ENCODE data around the gene TMC5. TPM values are rescaled to one million over a fixed set of nuclear protein-coding genes. Genes with fewer than 3 reads are reported as not detected.

Gene TMC5
- total RNA-seq, 6 experiments from 2014 or later = 0.06 TPM; not detected in 5

DNA sequence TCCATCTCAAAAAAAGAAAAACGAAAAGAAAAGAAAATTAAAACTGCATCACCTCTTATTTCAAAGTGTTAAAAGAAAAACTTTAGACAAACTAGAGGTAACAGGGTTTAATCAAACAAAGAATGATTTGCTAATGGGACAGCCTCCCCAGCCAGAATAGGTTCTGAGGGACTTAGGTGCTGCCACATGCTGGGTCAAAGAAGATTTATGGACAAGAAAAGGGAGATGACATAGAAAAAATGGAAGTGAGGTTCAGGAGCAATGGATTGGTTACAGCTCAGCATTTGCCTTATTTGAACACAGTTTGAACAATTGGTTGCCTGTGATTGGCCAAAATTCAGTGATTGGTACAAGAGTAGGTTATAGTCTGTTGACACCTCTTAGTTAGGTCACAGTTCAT, 21.1 kb downstream of the TMC5 start:
- Mint-ChIP-seq H3K4me1 (ENCODE audit: low read depth) (no peaks in the 10 kb centered on the region), H3K27ac (no peak overlapping the region), H3K36me3 (ENCODE audit: low read depth) (no peaks in the 10 kb centered on the region), H3K4me3 (no peak overlapping the region), H3K9me3 (peaks cover 4% of the 10 kb centered on the region; the same call in 1 of the 2 replicates), H3K27me3 (ENCODE audit: insufficient read depth) (peaks cover 8% of the 10 kb centered on the region; the same call in 1 of the 2 replicates)
- TF ChIP-seq, protein P1, sequence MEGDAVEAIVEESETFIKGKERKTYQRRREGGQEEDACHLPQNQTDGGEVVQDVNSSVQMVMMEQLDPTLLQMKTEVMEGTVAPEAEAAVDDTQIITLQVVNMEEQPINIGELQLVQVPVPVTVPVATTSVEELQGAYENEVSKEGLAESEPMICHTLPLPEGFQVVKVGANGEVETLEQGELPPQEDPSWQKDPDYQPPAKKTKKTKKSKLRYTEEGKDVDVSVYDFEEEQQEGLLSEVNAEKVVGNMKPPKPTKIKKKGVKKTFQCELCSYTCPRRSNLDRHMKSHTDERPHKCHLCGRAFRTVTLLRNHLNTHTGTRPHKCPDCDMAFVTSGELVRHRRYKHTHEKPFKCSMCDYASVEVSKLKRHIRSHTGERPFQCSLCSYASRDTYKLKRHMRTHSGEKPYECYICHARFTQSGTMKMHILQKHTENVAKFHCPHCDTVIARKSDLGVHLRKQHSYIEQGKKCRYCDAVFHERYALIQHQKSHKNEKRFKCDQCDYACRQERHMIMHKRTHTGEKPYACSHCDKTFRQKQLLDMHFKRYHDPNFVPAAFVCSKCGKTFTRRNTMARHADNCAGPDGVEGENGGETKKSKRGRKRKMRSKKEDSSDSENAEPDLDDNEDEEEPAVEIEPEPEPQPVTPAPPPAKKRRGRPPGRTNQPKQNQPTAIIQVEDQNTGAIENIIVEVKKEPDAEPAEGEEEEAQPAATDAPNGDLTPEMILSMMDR (IDR thresholded peaks at IDR 0.05) = no peak
- no peak for DNase-seq

DNA sequence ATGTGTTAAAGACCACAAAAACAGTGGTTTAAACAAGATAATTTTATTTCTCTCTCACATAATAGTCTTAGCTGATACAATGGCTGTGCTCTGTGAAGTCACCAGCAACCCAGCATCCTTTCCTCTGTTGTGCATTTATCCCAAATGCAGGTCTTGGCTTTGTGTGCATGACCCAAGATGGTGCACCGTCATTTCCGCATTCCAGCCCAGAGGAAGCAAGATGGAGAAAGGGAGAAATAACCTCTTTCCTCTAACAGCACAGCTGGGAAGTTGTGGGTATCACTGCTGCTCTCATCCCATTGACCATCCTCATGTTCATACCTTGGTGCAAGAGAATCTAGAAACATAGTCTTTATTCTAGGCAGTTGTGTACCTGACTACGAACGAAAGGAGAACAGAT, 21.8 kb downstream of the TMC5 start:
- H3K27me3 Mint-ChIP-seq (ENCODE audit: insufficient read depth) = peaks cover 10% of the 10 kb centered on the region; the same call in 1 of the 2 replicates
- H3K27ac Mint-ChIP-seq = no peak overlapping the region
- H3K4me1 Mint-ChIP-seq (ENCODE audit: low read depth) = no peaks in the 10 kb centered on the region
- TF ChIP-seq, protein P1 (IDR thresholded peaks at IDR 0.05) = no peak
- peaks cover 4% of the 10 kb centered on the region; the same call in 1 of the 2 replicates for H3K9me3 Mint-ChIP-seq
- DNase-seq = no peak
- H3K4me3 Mint-ChIP-seq = no peak overlapping the region
- H3K36me3 Mint-ChIP-seq (ENCODE audit: low read depth) = no peaks in the 10 kb centered on the region

DNA sequence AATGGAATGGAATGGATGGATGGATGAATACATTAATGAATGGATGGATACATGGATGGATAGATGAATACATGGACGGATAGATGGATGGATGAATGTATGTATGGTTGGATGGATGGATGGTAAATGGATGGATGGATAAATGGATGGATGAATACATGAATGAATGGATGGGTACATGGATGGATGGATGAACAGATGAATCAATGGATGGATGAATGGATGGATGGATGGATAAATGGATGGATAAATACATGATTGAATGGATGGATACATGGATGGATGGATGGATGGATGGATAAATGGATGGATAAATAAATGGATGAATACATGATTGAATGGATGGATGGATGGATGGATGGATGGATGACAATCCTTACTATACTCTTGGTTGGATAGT, 26.0 kb downstream of the TMC5 start:
- Mint-ChIP-seq H3K4me1 (ENCODE audit: low read depth) (no peaks in the 10 kb centered on the region), H3K9me3 (peaks cover 4% of the 10 kb centered on the region; the same call in 1 of the 2 replicates), H3K36me3 (ENCODE audit: low read depth) (no peaks in the 10 kb centered on the region), H3K27me3 (ENCODE audit: insufficient read depth) (peaks cover 6% of the 10 kb centered on the region), H3K4me3 (no peak overlapping the region), H3K27ac (no peak overlapping the region)
- TF ChIP-seq, protein P1 (IDR thresholded peaks at IDR 0.05) = no peak
- no peak for DNase-seq

DNA sequence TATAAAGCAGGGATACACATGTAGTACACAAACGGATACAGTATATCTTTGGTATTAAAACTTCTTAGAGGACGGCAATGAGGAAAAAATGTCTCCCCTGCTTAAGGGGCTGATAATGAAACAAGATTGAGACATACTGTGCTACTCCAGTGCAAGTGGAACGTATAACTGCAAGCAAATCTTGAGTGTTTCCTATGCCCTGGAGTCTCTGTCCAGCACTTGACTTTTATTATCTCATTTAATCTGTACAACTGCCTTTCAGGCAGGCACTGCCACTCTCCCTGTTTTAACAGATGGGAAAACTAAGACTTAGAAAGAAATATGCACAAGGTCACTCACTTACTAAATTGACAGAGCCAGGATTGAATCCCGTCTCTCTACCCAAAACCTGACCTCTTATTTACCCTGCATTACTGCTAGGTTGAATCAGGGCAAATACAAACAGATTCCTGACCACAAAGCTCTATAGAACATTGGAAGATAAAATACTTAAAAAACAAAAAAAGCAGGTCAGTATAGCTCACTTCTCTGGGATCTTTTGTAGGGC, 28.7 kb downstream of the TMC5 start:
- no peaks in the 10 kb centered on the region for H3K4me1 Mint-ChIP-seq (ENCODE audit: low read depth)
- DNase-seq = no peak
- H3K27ac Mint-ChIP-seq = no peak overlapping the region
- H3K27me3 Mint-ChIP-seq (ENCODE audit: insufficient read depth) = peaks cover 8% of the 10 kb centered on the region
- TF ChIP-seq, protein P1 (IDR thresholded peaks at IDR 0.05) = no peak
- no peak overlapping the region for H3K4me3 Mint-ChIP-seq
- peaks cover 4% of the 10 kb centered on the region; the same call in 1 of the 2 replicates for H3K9me3 Mint-ChIP-seq
- H3K36me3 Mint-ChIP-seq (ENCODE audit: low read depth) = no peaks in the 10 kb centered on the region

DNA sequence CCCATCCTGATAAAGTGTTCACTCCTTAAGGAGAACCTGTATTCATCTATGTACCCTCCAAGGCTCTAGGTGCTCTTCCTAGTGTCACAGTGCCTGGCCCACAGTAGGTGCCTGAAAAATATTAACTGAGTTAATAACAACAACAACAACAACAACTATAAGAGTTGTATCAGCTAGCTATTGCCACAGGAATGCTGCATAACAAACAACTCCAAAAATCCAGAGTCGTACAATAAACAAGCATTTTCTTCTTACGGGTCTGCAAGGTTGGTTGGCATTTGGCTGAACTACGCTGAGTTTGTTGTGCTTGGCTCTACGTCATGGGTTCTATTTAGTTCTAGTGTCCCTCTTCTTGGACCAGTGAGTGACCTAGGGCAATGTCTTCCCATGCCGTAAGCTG, 29.2 kb downstream of the TMC5 start:
- peaks cover 8% of the 10 kb centered on the region for H3K27me3 Mint-ChIP-seq (ENCODE audit: insufficient read depth)
- TF ChIP-seq, protein P1 (IDR thresholded peaks at IDR 0.05) = no peak
- H3K36me3 Mint-ChIP-seq (ENCODE audit: low read depth) = no peaks in the 10 kb centered on the region
- H3K9me3 Mint-ChIP-seq = peaks cover 4% of the 10 kb centered on the region; the same call in 1 of the 2 replicates
- no peak overlapping the region for H3K27ac Mint-ChIP-seq
- H3K4me3 Mint-ChIP-seq = no peak overlapping the region
- no peaks in the 10 kb centered on the region for H3K4me1 Mint-ChIP-seq (ENCODE audit: low read depth)
- DNase-seq = no peak
